GM18508 (cell line): ENCODE results near the gene RERE.

Experiments used
- ATAC-seq: cut with Tn5 transposase; IDR thresholded peaks from one replicate; pipeline ENCODE4 v1.9.1; 2021; ENCODE audit warnings: moderate number of reproducible peaks; ENCODE audit not compliant: insufficient read depth, unreplicated experiment

RERE gene

DNA sequence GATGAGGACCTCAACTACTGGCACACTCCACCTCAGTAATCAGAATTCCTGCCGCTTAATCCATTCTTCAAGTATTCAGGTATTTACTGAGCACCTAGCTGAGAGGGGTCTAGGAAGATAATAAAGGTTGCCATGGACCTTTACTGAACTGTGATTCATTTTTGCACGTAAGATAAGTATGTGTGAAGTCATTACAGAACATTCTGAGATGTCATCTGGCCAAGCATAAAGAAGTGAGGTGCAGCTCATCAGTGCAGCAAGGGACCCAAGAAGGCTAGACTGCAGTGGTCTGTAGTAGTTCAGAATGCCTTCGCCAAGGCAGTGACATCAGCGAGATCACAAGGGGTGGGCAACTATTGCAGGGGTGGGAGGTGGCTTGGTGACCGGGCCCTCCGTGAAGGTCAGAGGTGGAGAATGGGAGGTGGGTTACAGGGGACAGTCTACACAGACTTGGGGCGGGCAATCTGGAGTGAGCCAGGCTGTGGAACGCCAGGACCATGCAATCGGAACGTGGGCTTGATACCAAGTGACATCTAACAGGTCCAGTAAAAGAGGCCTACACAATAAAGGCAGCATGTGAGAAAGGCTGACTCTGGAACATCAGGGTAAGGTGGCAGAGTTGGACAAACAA is 392.2 kb downstream of the RERE start:
- ATAC-seq = no peak

- no peak for ATAC-seq
Measured at GRCh38 chr1:8424539-8425116, 392.8 kb downstream of the RERE start.

DNA sequence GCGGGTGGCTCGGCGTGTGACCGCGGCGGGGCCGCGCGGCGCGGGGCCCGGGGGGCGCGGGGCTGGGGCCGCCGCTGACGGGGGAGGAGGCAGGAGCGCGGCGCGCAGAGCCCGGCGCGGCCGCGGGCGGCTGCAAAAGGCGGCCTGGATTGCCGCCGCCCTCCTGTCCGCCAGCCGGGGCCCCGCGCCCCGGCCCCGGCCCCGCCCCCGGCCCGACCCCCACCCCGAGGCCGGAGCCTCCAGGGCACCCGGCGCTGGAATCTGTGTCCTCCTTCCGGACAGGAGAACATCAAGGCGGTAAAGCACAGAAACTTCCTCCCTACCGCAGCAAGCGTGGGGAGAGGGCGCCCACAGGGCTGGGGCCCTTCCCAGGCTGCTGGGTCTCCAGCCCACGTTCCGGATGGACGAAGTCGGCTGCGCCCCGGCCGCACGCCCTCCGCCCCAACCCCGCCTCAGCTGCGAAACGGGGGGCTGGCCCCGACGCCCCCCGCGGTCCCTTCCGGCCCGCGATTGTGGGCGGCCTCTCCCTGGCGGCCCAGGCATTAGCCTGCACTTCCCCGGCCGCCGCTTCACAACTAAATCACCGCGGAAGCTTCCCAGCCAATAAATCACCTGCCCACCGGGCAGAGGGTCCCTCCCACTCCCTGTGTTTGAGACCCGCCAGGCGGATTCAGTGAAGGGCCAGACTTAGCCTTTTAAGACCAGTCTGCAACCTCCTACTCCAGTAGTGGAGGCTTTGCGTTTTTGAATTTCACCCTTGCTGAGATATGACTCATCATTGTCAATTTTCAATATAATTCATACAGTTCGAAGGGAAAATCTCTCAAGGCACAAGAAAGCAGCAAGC is 393.5 kb downstream of the RERE start:
- no peak for ATAC-seq

GRCh38 chr1:8423269-8423691 is 394.2 kb downstream of the RERE start:
- ATAC-seq = no peak

DNA sequence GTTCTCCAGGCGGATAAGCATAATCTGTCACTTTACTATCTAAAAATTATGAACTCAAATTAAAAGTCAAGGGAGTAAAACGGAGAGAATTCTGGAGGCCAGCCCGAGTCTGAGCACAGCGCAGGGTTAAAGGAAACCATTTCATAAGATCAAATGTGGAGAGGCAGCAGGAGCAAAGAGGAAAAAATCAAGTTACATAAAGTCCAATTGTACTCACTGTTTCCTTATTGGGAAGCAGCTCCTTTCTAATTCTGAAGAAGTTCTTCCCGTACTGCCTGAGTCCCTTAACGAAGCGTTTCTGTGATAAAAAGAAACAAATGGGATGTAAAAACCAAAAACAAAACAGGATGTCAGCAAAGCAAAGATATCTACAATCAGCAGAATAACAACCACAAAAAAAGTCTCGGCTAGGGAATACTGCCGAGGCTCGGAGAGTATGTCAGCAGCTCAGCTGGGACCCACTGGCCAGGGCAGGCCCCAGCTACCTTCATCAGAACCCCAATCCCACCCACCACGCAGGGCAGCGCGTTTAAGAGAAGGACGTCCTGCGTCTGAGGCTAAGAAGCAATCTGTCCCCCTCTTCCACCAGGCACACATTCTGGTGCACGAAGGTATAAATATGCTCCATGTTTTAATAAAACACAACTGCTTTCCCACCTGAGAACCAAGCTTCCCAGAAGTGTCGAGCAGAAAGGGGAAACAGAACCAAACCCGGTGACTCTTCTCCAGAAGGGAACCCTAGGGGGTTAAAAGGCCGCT is 394.8 kb downstream of the RERE start:
- ATAC-seq = no peak

DNA sequence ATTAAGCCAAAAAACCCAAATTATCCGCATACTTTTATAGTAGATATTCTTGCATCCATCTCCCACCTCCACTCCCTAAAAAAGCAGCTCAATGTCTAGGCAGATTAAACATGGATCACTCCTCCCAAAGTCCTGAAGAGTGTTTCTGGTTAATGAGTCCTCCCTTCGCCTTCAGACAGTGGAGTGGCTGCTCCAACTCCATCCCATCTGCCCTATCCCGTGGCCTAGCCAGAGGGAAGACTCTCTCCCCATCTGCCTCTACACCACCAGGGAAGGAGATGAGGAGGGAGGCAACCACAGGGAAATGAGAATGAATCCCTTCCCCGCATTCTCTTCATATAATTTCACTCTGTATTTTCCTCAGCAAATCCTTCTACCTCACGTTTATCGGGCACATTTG is 395.7 kb downstream of the RERE start:
- no peak for ATAC-seq

- ATAC-seq = no peak
Measured at GRCh38 chr1:8420318-8420717, 397.1 kb downstream of the RERE start.

DNA sequence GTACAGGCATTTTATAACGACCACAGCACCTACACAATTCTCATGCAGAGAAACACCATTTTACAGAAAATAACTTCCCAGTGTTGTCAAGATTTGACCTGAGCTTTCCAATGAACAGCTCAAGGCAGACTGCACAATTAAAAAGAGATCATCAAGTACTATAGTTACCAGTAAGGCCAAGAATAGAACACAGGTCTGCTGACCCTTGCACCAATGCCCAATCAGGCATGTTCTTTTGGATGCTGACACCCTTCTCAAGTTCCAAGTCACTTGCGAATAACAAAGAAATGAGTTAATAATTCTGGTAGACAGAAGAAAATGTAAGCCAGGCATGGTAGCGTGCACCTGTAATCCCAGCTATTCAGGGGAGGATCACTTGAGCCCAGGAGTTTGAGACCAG is 397.6 kb downstream of the RERE start:
- ATAC-seq = no peak

DNA sequence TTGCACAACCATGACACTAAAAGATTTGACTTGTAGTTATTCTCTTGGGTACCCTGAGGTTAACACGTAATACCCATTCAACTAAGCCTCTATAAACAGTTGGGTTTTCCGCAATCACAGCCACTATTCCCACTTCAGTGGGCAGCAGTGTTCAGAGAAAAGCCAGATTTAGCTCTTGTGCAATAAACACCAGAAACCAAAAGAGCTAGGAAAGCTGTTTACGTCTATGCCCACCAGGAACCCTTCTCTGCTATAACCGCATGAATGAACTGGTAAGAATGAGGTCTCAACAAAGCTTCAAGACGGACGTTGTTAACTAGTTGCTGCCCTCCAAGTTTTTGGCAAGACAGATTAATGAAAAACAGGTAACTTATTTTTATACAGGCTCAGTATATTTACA is 398.3 kb downstream of the RERE start:
- ATAC-seq = no peak

DNA sequence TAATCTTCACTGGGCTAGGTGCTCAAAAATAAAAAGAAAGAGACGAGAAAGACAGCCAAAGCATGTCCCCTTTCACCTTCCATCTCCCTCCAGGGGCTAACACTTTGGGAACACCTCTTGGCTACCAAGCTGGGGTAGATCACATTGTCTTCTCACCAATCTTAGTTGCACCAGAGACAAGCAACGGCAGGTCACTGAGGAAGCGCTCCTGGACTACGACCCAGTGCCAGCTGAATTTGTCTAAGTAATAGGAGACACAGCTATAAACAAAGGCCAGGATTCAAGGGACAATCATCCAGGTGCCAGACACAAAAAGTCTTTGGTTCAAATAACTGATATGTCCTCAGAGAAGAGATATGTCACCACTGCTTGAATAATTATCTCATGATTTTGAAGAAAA is 399.1 kb downstream of the RERE start:
- ATAC-seq = no peak

DNA sequence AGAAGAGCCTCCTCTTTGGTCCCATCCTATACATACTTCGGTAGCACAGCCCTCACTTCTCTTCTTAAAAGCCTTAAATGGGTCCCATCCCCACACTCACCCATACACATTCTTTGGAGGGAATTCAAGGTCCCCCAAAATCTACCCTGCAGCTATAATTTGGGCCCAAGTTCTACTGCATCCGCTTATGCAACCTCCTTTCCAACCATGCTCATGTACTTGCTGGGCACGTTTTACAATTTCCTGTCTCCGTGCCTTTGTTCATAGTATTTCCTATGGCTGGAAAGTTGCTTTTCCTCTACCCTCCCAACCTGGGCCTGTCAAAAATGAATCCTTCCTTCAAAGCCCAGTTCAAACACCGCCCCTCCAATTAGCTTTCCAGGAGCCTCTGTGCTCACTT is 399.8 kb downstream of the RERE start:
- no peak for ATAC-seq

DNA sequence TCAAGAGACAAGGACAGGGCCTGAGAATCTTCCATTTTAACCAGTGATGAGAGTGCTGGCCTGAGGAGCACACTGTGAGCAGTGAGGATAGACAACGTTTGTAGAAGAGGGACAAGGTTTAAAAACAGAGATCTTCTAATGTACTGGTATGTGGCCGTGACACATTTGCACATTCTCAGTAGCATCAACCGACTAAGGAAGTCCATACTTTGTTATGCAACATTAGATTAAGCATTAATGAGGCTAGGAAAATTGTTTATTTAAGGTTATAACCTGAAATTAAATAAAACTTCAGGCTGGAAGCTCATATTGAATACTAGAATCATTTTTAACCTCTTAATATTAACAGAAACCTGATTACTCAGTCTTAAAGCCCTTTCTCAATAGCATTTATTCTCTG is 400.6 kb downstream of the RERE start:
- ATAC-seq = no peak

GRCh38 chr1:8415526-8416278 is 401.7 kb downstream of the RERE start:
- ATAC-seq = no peak

DNA sequence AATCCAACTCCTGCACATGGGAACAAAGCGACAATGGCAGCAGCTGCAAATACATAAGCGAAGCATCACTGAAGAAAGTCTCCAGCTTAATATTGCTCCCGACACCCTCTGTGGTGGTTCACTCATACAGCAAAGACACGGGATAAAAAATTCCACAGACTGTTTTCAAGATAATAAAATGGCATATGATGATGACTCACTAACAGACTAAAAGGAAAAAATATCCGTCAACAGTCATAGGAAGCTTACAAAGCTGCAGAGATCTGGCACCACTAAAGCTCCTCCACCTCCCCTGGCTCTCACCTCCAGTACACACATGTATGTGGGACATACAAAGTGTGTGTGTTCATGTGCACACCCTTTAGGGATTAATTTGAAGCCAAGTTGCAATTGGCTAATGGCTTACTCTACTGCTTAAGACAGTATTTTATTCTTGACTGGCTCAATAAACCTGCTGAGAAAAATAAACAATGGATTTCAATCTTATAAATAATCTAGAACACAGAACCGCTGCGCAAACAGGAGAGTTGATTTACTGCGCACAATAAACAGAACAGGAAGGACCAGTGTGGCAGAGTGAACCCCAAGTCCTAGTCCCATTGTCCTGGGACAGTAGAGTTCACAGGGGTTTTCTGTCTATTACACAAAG is 405.1 kb downstream of the RERE start:
- no peak for ATAC-seq

DNA sequence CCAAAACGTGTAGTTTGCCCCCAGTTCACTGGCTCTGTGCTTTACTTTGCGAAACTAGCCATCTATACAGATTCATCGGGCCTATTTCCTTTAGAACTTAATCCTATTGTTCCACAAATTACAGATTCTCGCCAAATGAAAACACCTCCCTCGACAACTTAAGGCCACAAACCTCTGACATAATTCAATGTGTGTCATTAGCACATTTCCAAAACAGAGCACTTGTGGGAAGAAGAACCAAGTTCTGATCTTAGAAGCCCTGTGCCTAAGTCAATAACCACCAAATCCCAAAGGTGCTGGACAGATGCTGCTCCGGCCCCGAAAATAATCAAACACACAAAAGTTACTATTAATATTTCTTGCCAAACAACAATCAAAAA is 405.6 kb downstream of the RERE start:
- no peak for ATAC-seq

DNA sequence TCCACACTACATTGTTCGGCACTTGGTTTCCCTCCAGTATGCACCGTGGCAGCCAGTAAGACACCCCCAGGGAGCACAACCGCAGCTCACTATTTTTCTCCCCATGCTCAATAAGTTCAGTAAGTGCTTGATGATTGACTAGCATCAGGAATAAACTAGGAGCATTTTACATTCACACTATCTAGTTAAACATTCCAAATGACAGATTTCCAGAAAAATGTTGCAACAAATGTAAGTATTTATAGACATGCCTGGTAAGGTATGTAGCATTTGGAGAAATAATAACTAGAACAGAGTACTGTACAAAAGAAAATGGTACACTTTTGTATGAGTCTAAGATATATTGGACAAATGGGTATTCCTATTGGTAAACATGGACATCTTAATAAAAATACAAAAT is 406.6 kb downstream of the RERE start:
- no peak for ATAC-seq

GRCh38 chr1:8409606-8410005 is 407.8 kb downstream of the RERE start:
- ATAC-seq = no peak

DNA sequence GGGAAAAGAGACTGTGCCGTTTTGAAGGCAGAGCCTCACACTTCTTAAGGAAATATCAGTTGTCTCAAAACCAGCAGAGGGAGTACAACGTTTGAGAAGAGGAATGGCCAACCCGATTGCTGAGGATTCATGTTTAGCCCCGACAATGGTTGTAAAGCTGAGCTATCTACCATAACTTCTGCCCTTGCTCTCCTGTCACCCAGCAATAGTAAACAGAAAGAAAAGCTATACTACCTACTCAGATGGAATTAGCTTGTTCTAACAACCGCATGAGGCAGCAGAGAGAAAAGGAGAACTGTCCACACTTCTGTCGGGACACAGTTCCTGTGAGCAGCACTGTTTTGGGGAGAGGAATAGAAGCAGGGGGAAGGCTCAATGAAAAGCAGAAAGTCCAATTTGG is 408.3 kb downstream of the RERE start:
- ATAC-seq = no peak

- ATAC-seq = no peak
Measured at GRCh38 chr1:8408151-8408839, 409.1 kb downstream of the RERE start.
